HG02623 (cell line): ENCODE measurements around the gene RNF133.

Experiments used
- ATAC-seq: cut with Tn5 transposase; IDR thresholded peaks from one replicate; pipeline ENCODE4 v1.9.1; 2021; ENCODE audit warnings: moderate library complexity; ENCODE audit not compliant: unreplicated experiment

RNF133 gene, protein sequence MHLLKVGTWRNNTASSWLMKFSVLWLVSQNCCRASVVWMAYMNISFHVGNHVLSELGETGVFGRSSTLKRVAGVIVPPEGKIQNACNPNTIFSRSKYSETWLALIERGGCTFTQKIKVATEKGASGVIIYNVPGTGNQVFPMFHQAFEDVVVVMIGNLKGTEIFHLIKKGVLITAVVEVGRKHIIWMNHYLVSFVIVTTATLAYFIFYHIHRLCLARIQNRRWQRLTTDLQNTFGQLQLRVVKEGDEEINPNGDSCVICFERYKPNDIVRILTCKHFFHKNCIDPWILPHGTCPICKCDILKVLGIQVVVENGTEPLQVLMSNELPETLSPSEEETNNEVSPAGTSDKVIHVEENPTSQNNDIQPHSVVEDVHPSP

DNA sequence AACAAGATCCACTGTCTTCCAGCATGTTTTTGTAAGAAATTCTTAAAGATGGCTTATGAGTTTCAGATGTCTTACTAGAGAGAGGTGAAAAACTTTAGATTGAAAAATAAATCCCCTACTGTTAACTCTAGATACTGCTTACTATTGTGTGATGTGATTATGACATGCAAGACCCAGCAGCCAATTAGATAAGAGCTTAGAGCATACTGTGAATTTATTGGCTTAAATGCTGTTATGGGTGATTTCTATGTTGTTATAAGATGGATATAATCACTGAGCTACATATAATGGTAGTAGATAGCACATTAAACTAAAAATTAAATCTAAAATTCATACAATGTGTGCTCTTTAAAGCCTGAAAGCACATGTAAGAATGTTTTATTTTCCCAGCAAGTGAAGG is at the start of gene RNF133:
Gene RNF133, minus strand, starts transcription at position 101 of the 400 bp plus-strand sequence. CDS start 199 bp downstream, outside the sequence.
- ATAC-seq = no peak

DNA sequence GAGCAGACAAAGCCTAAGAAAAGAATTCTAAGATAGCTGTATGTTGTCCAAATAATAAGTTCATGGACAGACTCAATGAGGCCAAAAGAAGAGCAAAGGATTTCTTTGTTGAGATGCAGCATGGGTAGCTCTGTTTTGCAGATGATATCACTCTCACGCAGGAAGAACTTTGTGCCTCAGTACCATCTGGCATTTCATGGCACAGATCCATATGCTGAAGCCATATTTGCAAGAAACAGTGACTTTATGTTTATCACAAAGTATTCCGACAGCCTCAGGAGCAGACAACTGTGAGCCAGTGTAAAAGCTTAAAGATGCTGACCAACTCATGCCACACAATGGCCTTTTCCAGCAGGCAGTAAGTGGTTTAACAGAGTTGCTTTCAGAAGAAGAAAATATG is 49.3 kb upstream of the RNF133 start:
- no peak for ATAC-seq

DNA sequence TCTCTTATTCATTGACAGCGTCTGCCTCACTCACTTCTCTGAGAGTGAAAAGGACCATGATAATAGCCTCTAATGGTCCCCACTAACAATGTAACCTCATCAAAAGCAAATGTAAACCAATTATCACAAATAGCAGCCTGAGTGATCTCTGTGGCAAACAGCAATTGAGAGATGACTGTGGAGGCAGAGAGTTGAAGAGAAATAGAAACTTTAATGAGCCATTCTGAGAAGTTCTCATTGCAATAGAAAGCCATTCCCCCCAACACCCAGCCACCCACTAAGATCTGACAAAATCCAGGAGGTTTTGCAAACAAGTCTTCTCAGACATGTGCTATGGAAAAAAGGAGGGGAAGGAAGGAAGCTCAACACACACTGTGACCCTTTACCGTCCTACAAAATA is 48.0 kb upstream of the RNF133 start:
- ATAC-seq = no peak

DNA sequence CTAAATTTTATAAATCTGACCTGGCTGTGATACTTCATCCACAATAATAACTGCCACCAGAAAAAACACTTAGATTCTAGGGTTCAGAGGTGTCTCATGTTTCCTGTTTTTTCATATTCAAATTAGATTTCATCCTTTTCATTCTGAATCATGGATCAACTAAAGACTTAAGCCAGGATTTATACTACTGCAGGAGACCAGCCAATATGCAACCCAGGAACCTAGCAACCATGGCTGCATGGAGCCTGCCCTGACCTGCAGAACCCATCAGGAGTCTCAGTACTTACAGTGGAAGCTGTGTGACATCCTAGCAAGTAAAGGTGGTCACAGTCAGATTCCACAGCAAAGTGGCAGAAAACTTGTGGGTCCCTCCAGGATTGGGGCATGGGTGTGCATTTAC is 44.3 kb upstream of the RNF133 start:
- no peak for ATAC-seq

DNA sequence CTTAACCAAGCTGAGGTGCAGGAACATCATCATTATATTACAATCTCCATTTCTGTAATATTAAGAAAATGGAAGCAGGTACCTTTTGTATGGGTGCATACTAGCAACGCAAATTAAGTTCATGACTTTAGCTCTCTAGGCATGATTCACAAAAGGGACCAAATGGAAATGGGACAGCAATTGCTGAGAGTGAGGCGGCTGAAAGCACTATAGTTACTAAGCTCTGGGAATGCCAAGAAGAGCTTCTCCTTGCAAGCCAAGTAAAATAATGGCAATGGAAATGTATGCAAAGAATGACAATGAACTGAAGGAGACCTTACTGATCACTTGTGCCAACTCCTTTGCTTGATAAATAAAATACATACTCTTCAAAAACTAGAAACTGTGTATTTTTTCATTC is 40.0 kb upstream of the RNF133 start:
- no peak for ATAC-seq

DNA sequence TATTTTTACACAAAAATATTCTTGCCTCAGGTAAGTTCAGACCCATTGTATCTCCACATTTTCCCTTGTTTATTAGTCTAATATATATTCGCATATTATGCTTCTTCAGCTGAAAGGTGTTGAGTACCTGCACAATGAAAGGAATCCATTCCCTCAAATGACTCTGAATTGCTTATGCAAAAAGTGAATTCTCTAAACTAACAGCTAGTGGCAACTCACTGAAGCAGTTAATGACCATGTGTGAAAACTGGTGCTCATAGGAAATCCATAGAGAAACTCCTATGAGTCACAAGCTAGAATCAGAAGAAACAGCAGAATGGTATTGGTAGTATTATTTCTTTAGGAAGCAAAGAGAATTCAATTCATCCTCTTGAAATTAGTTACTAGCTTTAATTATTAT is 37.3 kb upstream of the RNF133 start:
- no peak for ATAC-seq

DNA sequence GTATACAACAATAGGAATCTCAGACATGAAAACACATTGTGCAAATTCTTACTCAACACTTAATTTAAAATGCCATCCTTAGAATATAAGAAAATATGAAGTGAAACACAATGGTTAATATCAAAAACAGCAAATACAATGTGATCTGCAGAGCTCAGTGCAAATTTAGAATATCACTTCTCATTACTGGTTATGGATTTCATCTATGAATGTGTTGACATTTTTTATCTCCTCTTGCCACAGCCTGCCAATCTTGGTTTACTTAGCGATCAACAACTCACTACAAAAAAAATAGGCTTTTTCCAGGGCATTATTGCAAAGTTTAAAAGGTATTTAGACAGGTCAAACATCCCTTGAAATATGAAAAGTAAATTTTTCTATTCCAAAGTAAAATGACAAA is 28.8 kb upstream of the RNF133 start:
- no peak for ATAC-seq

DNA sequence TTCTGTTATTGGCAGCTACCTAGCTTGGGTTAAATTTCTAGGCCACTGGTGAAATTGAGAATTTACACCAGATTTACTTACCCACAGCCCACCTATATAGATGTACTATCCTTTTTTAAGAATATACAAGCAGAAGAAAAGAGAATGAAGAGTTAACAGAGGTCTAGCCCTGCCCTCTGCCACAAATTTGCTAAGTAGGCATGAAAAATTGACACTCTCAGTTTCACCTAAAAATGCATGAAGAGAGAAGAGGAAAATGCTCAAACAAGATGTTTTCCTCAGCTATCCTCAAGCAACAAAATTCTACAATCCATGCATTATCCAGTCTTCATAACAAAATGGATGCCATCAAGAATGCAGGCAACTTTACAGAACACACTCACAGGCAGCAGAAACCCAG is 28.4 kb upstream of the RNF133 start:
- ATAC-seq = no peak

DNA sequence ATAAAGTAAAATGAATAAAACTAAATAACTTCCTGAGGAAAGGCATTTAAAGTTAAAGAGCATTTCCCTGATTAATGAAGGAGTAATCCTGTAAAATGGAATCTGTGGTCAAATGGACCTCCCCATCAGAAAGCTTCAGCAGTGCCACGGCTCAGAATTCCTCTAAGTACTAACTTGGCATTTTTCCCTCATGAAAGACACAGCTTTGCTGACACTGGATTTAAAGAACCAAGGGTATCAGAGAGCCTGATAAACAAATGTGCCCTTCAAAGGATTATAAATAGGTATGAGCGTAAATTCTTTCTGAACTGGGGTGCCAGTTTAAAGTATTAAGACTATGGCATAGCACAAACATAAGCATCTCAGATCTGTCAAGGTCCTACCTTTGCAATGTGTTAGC is 28.0 kb upstream of the RNF133 start:
- ATAC-seq = no peak

DNA sequence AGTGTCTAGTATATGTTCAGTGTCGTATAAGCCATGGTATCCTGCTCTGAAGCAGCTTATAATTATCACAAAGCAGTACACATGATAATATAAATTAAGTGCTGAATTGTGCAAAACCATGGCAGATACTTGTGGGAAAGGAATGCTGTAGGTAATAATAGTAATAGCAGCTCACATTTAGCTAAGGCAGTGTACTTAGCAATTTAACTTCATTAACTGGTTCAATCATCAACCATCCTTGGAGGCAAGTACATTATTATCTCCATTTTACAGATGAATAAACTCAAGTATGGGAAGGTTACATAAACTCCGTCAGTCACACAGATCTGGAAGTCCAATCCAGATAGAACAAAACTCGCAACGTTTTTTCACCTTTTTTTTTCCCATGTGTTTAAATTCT is 25.4 kb upstream of the RNF133 start:
- ATAC-seq = no peak

DNA sequence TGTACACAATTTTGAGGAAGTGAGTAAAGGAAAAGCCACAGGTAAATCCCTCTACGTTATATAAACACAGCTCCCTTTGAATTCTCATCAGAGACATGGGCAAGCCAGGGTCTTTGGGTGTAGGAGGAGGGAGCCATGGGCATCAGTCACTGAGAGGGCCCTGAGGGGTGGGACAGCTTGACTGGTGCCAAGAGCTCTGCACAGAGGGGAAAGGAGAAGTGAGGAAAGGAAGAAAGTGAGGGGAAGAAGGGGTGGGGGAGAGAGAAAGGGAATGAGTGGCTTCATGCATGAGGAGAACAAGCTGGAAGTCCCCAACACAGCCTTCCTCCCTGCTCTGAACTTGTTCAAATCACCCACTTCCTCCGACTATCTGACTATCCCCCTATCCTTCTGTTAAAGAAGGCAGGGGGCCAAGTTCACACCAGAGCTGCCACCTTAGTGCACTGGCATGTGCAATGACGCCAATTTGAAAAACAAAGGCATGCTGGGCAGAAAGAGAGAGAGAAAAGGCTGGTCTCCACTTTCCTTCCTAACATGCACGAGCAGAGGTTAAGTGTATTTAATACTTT is 20.2 kb upstream of the RNF133 start:
- ATAC-seq = no peak

DNA sequence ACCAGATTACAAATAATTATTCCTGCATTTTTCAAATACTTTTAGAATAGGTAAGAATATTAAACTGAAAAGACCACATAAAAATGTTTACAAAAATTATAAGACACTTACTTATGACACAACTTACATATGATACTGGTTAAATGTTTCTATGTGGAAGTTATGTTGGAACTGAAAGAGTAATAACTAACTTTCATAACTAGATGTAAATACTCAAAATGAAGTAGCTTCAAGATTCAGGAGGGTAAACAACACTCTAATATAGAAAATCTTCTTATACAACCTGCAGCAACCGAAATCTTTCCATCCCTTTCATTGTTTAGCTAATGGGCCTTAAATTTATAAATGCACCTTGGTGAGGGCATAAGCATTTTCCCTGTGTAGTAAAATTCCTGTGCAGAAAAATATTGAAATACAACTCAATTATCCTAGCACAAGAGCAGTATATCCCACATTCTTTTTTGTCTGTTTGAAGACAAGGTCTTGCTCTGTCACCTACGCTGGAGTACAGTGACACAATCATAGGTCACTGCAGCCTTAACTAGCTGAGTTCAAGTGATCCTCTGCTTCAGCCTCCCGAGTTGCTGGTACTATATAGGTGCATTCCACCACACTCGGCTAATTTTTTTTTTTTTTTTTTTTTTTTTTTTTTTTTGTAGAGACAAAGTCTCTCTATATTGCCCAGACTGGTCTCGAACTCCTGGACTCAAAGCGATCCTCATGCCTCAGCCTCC is 18.6 kb upstream of the RNF133 start:
- ATAC-seq = no peak

DNA sequence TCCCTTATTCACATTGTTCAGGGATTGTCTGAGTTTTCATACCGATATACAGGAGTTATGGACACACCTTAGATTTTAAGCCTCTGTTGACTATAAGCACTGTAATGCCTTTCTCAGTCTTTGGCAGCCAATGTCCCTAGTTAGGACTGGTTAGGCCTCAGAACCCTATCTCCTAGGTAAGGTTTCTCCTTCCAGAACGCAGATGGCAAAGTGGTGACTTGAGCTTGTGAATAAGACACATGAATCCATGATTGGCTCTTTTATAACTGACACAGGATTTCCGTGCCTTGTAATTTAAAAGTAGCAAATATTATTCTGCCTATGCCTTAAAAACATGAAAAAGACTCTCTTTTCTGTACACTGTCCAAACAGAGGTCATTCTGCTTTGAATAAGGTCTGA is 16.3 kb upstream of the RNF133 start:
- no peak for ATAC-seq

DNA sequence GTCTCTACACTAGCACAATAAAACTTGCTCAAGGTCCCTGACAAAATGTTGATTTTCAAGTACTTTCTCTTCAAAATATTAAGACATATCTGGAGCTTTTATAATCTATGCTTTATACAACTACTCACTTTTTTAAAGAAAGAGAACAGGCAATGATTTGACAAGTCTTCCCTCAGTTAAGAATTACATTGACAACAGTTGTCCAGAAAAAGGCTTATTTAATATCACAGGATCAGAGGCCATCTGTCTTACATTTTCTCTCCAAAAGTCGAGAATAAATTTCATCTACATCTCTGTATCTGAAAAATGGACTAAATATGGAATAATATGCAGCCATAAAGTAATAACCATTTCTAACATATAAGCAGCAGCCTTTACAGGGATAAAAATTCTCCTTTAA is 12.0 kb upstream of the RNF133 start:
- ATAC-seq = no peak

DNA sequence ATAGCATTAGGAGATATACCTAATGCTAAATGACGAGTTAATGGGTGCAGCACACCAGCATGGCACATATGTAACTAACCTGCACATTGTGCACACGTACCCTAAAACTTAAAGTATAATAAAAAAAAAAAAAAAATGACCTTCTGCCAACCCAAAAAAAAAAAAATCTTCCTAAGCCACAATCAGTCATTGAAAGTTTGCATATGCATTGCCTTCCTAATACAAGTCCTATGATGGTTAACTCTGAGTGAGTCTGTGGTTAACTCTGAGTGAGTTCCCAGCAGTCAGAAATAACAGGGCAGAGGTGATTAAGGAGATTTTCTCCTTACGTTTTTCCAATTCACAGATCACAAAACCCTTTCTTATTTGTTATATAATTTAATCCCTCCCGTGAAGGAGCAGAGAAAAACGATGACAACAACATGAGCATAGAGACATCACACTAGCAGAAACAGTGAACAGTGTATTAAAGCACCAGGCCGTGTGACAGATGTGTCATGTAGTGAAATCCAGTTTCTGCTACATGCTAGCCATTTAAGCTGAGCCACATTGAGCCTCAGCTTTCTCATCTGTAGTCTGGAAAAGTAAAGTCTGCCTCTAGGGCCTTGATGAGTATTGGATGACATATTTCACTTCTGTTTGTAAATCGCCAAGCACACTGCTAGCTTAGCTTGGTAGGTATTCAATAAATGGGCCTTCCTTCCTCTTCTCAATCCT is 11.2 kb upstream of the RNF133 start:
- no peak for ATAC-seq

DNA sequence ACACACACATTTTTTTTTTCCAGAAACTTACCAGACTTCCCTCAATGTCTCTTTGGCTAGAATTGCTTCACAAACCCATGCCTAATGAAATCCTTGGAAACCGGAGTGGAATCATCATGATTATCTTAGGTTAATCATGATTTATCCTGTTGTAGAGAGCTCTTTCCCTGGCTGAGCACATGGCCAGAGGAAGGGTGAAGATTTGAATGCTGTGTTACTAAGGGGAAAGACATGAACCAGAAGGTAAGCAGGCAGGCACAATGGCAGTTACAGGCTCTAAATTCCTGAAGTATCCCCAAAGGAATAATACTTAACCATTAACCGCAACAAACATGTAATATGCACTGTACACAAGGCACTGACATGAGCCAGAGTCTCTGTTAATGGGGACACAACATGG is 7.9 kb upstream of the RNF133 start:
- no peak for ATAC-seq

DNA sequence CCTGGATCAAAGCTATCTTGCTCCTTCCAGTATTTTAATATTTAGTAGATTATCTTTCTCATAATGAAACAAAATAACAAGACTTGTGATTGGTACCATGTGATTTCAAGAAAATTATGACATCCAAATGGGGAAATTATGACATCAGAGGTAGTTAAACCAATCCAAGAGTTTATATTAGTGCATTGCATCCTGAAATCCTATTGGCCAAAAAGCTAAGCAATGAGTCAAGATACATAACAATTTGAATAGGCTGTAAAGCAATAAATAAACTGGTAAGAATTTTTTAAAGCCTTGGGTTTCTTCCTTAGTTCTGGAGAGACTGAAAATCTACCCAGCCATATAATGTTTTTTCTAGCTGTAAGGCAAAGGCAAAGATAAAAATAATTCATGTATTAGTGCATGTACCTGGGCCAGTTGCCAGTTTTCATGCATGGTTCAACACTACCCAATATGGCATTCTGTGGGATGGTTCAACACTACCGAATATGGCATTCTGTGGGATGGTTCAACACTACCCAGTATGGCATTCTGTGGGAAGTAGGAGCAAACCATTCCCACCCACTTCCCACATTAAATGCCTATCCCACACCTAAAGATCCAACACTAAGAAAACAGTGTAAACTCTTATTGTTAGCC is 4.1 kb upstream of the RNF133 start, which contains the start of gene RNF148:
Gene RNF148, minus strand, starts transcription at position 51 of the 639 bp plus-strand sequence. CDS start 172 bp downstream, outside the sequence.
- no peak for ATAC-seq

DNA sequence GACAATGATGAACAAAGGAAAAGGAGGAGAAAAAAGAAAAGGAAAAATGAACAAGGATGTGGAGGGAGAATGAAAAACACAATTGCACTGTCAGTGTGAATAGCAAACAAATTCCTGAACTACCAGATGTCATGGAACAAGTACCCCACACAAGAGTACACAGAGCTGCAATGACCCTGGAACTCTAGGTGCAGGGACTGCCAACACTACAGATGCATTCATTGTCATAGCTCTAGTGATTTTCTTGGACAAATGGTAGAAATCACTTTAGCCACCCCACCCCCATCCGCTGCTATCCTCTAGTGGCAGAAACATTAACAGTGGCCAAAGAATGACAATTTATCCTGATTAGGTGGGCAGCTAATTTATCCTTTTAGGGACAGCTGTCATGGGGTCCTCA is 3.1 kb downstream of the RNF133 start:
- ATAC-seq = no peak

DNA sequence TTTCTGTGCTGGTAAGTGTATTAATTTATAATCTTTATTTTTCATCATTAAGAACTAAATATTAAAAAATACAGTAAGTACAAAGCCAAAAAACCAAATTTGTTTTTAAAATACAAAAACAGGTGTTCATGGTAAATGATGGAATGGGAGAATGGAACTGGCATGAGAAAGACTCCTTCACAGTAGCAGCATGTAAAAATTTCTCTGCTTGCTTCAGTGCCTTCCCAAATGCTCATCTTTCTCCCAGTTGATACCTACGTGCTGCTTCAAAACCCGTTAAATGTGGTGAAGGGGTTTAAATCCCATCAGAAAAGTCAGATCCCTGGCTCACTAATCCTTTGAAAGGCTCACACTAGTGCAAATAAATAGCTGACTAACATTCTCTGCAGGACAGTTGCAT is 4.2 kb downstream of the RNF133 start:
- ATAC-seq = no peak

DNA sequence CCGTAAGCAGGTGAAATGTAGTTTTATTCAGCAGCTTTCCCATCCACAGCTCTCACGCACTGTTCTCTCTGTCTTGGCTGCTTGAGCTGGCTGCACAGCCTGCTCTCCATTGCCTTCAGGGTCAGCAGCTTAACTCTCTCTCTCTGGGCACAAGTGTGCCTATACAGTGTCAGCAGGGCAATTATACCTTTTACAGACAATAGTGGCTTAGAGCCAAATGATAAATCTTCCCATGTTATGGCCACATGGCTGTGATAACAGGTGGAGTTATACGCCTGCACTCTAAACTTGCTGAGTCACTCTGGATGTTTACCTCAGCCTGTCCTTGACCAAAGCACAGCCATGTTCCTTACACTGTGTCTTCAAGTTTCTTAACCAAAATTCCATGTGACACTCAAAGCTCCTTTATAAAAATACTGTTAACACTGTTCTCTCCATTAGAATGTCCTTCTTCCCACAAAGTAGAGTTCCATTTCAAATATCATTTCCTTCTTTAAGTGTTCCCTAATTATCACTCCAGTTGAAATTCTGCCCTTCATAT is 6.1 kb downstream of the RNF133 start:
- no peak for ATAC-seq
